ENCODE results near the gene FYB2. TPM values are rescaled to one million over a fixed set of nuclear protein-coding genes. Genes with fewer than 3 reads are reported as not detected.

The FYB2 gene
- total and polyA plus RNA-seq, 10 of the 15 experiments (the other 5 are each of a cell fraction or from before 2014, with no cell fraction given), result 0.04 to 0.16 (median 0.05) TPM; not detected in 4

DNA sequence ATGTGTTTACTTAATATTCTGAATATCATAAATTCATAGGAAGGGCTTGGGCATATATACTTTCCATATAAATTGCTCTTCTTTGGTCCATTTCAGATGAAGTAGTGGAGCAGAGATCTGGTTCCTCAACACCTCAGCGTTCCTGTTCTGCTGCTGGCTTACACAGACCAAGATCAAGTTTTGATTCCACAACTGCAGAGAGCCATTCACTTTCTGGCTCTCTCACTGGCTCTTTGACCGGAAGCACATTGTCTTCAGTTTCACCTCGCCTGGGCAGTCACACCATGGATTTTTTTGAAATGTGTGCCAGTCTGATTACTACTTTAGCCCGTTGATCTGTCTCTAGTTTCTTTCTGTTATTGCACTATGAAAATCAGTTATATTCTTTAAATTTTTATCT is 111.8 kb downstream of the FYB2 start:
- ATAC-seq (peak; percentile 84), FAIRE-seq (no peak)
- in situ Hi-C loops (cut with MboI), result loop anchor here (5.0 kb wide), 1 partner anchor 1425 kb away; no protein-coding TSS in a partner anchor

More for the DNA sequence above, 111.8 kb downstream of the FYB2 start:
- Histone ChIP-seq H3K27me3 (replicated peaks in 1 of 2; ENCODE audit: control insufficient read depth in 2 of 2, insufficient read depth in 2 of 2, low read length in 1 of 2) (no peaks in the 10 kb centered on the region), H3K9me3 (replicated peaks; ENCODE audit: control insufficient read depth, insufficient read depth, low read length) (no peaks in the 10 kb centered on the region), H4K20me1 (ENCODE audit: control insufficient read depth, insufficient read depth) (no peaks in the 10 kb centered on the region), H2AFZ (ENCODE audit: control insufficient read depth, low read depth, low read length) (no peak overlapping the region), H3K36me3 (ENCODE audit: control insufficient read depth in 2 of 2, insufficient read depth in 2 of 2, low read length in 1 of 2) (no peaks in the 10 kb centered on the region), H3K4me1 (ENCODE audit: control insufficient read depth, insufficient read depth, low read length) (no peaks in the 10 kb centered on the region), H3K27ac (ENCODE audit: control insufficient read depth, insufficient read depth) (no peak overlapping the region), H3K79me2 (ENCODE audit: control insufficient read depth, insufficient read depth, low read length) (no peaks in the 10 kb centered on the region), H3K4me2 (ENCODE audit: control insufficient read depth, insufficient read depth) (no peak overlapping the region), H3K9ac (ENCODE audit: control insufficient read depth, insufficient read depth, low read length) (no peak overlapping the region), H3K4me3 (no peak overlapping the region)
- SMC1A ChIA-PET (ENCODE audit: uncharacterized antibody, unreplicated experiment), result no interaction called here
- RAD21 ChIA-PET (ENCODE audit: unreplicated experiment), result no interaction called here
- no peak for TF ChIP-seq TBL1XR1 (IDR thresholded peaks at IDR 0.05; ENCODE audit: low read depth, low read length)
- no peak for TF ChIP-seq SMC3 (IDR thresholded peaks at IDR 0.05; ENCODE audit: borderline replicate concordance, low read length)
- TF ChIP-seq GABPA (IDR thresholded peaks at IDR 0.05; ENCODE audit: low read depth), result no peak
- TF ChIP-seq IRF4 (IDR thresholded peaks at IDR 0.05; ENCODE audit: low read depth, low read length), result no peak
- TF ChIP-seq, protein P1, sequence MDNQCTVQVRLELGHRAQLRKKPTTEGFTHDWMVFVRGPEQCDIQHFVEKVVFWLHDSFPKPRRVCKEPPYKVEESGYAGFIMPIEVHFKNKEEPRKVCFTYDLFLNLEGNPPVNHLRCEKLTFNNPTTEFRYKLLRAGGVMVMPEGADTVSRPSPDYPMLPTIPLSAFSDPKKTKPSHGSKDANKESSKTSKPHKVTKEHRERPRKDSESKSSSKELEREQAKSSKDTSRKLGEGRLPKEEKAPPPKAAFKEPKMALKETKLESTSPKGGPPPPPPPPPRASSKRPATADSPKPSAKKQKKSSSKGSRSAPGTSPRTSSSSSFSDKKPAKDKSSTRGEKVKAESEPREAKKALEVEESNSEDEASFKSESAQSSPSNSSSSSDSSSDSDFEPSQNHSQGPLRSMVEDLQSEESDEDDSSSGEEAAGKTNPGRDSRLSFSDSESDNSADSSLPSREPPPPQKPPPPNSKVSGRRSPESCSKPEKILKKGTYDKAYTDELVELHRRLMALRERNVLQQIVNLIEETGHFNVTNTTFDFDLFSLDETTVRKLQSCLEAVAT (IDR thresholded peaks at IDR 0.05), result no peak
- no peak for TF ChIP-seq BMI1 (IDR thresholded peaks at IDR 0.05; ENCODE audit: borderline replicate concordance)
- TF ChIP-seq, protein P2, sequence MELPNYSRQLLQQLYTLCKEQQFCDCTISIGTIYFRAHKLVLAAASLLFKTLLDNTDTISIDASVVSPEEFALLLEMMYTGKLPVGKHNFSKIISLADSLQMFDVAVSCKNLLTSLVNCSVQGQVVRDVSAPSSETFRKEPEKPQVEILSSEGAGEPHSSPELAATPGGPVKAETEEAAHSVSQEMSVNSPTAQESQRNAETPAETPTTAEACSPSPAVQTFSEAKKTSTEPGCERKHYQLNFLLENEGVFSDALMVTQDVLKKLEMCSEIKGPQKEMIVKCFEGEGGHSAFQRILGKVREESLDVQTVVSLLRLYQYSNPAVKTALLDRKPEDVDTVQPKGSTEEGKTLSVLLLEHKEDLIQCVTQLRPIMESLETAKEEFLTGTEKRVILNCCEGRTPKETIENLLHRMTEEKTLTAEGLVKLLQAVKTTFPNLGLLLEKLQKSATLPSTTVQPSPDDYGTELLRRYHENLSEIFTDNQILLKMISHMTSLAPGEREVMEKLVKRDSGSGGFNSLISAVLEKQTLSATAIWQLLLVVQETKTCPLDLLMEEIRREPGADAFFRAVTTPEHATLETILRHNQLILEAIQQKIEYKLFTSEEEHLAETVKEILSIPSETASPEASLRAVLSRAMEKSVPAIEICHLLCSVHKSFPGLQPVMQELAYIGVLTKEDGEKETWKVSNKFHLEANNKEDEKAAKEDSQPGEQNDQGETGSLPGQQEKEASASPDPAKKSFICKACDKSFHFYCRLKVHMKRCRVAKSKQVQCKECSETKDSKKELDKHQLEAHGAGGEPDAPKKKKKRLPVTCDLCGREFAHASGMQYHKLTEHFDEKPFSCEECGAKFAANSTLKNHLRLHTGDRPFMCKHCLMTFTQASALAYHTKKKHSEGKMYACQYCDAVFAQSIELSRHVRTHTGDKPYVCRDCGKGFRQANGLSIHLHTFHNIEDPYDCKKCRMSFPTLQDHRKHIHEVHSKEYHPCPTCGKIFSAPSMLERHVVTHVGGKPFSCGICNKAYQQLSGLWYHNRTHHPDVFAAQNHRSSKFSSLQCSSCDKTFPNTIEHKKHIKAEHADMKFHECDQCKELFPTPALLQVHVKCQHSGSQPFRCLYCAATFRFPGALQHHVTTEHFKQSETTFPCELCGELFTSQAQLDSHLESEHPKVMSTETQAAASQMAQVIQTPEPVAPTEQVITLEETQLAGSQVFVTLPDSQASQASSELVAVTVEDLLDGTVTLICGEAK (IDR thresholded peaks at IDR 0.05; ENCODE audit: borderline replicate concordance), result no peak
- TF ChIP-seq MYC (IDR thresholded peaks at IDR 0.05; ENCODE audit: insufficient read depth, insufficient read length, insufficient replicate concordance, low read length, severe bottlenecking), result no peak
- no peak for DNase-seq (ENCODE audit: low read depth, low spot score)
- intact Hi-C loops (cut with micrococcal nuclease; ENCODE audit: unreplicated experiment), result loop anchor here (5.0 kb wide), 2 partner anchors 115 to 120 kb away; no protein-coding TSS in a partner anchor
- BruUV-seq (replicated peaks), result no TSS peak
- POLR2A ChIA-PET, result no interaction called here
- CTCF ChIA-PET, result no interaction called here
- WGBS (ENCODE audit: insufficient coverage, insufficient replicate concordance, low lambda C conversion rate, missing lambda C conversion rate), result 11% methylated on average over 4 of the region's 4 CpGs

Measured in GM12878 (cell line).